ENCODE data around the gene TNFRSF25. TPM values are rescaled to one million over a fixed set of nuclear protein-coding genes. Genes with fewer than 3 reads are reported as not detected.

Gene TNFRSF25
- polyA plus RNA-seq, 1 donor from 2014 or later, result 52.2 TPM

DNA sequence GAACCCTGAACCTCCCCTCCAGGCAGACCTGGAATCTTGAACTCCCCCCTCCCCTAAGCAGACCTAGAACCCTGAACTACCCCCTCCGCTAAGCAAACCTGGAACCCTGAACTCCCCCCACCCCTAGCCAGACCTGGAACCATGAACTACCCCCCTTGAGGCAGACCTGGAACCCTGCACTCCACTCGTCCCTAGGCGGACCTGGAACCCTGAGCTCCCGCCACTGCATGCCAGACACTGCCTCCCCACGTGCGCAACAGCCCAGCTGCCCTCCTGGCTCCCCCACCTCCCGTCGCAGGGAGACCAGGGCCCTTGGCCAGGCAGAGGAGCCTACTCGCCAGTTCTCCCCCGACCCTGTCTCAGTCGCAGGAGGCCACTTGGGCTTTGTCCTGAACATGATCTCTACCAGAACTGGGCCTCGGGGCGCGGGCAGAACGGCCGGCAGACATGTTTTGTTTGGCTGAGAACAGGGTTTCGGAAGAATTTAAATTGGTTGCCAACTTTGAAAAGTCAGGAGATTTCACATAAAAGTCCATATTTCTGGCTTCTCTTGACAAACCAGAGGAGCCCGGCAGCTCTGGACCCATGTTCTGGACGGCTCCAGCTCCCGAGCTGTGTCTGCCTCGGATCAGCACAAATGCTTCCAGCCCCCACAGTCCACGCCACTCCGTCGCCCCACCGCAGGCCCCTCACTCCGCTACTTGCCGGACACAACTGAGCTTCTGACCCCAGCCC lies 34.7 kb upstream of the TNFRSF25 start:
- Histone ChIP-seq H3K9me2 (ENCODE audit: insufficient read depth, low read length) (no peaks in the 10 kb centered on the region), H3K79me2 (replicated peaks; ENCODE audit: insufficient read depth, low read length) (no peaks in the 10 kb centered on the region), H3K9ac (ENCODE audit: low read length) (no peak overlapping the region), H2AFZ (ENCODE audit: low read depth, low read length) (no peak overlapping the region), H3K4me3 (ENCODE audit: low read length) (no peak overlapping the region), H3K36me3 (ENCODE audit: insufficient read depth, low read length) (no peaks in the 10 kb centered on the region), H3K4me2 (ENCODE audit: low read length) (no peak overlapping the region), H3K9me3 (ENCODE audit: low read length) (no peaks in the 10 kb centered on the region), H3K27me3 (ENCODE audit: insufficient read depth, low read depth, low read length) (no peaks in the 10 kb centered on the region), H3F3A (ENCODE audit: insufficient read depth, low read length, poor library complexity, severe bottlenecking) (no peaks in the 10 kb centered on the region), H4K20me1 (ENCODE audit: insufficient read depth) (no peaks in the 10 kb centered on the region), H3K27ac (ENCODE audit: low read length) (no peak overlapping the region)
- TF ChIP-seq EP300 (conservative IDR thresholded peaks at IDR 0.05; ENCODE audit: poor library complexity, severe bottlenecking) (no peak), RAD21 (conservative IDR thresholded peaks at IDR 0.05) (no peak), POLR2AphosphoS5 (IDR thresholded peaks at IDR 0.05) (no peak), MXI1 (conservative IDR thresholded peaks at IDR 0.05; ENCODE audit: poor library complexity, severe bottlenecking) (no peak), EZH2 (IDR thresholded peaks at IDR 0.05; ENCODE audit: borderline replicate concordance, insufficient read depth, low read length, poor library complexity, severe bottlenecking) (no peak), TAF1 (IDR thresholded peaks at IDR 0.05; ENCODE audit: low read depth) (no peak), SMC3 (conservative IDR thresholded peaks at IDR 0.05; ENCODE audit: poor library complexity) (no peak)
- TF ChIP-seq, protein P1, sequence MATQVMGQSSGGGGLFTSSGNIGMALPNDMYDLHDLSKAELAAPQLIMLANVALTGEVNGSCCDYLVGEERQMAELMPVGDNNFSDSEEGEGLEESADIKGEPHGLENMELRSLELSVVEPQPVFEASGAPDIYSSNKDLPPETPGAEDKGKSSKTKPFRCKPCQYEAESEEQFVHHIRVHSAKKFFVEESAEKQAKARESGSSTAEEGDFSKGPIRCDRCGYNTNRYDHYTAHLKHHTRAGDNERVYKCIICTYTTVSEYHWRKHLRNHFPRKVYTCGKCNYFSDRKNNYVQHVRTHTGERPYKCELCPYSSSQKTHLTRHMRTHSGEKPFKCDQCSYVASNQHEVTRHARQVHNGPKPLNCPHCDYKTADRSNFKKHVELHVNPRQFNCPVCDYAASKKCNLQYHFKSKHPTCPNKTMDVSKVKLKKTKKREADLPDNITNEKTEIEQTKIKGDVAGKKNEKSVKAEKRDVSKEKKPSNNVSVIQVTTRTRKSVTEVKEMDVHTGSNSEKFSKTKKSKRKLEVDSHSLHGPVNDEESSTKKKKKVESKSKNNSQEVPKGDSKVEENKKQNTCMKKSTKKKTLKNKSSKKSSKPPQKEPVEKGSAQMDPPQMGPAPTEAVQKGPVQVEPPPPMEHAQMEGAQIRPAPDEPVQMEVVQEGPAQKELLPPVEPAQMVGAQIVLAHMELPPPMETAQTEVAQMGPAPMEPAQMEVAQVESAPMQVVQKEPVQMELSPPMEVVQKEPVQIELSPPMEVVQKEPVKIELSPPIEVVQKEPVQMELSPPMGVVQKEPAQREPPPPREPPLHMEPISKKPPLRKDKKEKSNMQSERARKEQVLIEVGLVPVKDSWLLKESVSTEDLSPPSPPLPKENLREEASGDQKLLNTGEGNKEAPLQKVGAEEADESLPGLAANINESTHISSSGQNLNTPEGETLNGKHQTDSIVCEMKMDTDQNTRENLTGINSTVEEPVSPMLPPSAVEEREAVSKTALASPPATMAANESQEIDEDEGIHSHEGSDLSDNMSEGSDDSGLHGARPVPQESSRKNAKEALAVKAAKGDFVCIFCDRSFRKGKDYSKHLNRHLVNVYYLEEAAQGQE (IDR thresholded peaks at IDR 0.05; ENCODE audit: borderline replicate concordance), result no peak
- TF ChIP-seq, protein P2, sequence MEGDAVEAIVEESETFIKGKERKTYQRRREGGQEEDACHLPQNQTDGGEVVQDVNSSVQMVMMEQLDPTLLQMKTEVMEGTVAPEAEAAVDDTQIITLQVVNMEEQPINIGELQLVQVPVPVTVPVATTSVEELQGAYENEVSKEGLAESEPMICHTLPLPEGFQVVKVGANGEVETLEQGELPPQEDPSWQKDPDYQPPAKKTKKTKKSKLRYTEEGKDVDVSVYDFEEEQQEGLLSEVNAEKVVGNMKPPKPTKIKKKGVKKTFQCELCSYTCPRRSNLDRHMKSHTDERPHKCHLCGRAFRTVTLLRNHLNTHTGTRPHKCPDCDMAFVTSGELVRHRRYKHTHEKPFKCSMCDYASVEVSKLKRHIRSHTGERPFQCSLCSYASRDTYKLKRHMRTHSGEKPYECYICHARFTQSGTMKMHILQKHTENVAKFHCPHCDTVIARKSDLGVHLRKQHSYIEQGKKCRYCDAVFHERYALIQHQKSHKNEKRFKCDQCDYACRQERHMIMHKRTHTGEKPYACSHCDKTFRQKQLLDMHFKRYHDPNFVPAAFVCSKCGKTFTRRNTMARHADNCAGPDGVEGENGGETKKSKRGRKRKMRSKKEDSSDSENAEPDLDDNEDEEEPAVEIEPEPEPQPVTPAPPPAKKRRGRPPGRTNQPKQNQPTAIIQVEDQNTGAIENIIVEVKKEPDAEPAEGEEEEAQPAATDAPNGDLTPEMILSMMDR (IDR thresholded peaks at IDR 0.05; ENCODE audit: poor library complexity, severe bottlenecking), result no peak

DNA sequence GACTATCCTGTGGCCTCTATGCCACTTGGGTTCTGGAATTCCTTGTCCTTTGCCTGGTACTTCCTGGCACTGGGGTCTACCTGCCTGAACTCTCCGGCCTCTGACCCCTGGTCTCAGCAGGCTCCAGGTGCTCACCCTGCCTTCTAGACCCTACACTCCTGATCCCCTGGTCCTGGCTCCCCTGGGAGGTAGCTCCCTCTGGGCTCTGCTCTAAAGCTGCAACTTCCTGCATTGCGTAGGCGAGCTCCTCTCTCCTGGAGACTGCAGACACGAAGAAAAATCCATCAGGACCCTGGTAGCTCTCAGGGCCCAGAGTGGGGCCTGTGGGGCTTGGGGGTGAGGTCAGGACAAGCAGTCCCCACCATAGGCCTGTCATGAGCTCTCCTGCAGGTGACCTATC lies 33.3 kb upstream of the TNFRSF25 start:
- H3K27ac ChIP-seq (ENCODE audit: low read length), result no peak overlapping the region
- H3K4me2 ChIP-seq (ENCODE audit: low read length), result no peak overlapping the region
- H3K9me2 ChIP-seq (ENCODE audit: insufficient read depth, low read length), result no peaks in the 10 kb centered on the region
- no peaks in the 10 kb centered on the region for H4K20me1 ChIP-seq (ENCODE audit: insufficient read depth)
- no peaks in the 10 kb centered on the region for H3K36me3 ChIP-seq (ENCODE audit: insufficient read depth, low read length)
- H3K79me2 ChIP-seq (replicated peaks; ENCODE audit: insufficient read depth, low read length), result no peaks in the 10 kb centered on the region
- H2AFZ ChIP-seq (ENCODE audit: low read depth, low read length), result no peak overlapping the region
- H3K4me3 ChIP-seq (ENCODE audit: low read length), result no peak overlapping the region
- no peak overlapping the region for H3K9ac ChIP-seq (ENCODE audit: low read length)
- H3F3A ChIP-seq (ENCODE audit: insufficient read depth, low read length, poor library complexity, severe bottlenecking), result no peaks in the 10 kb centered on the region
- H3K27me3 ChIP-seq (ENCODE audit: insufficient read depth, low read depth, low read length), result no peaks in the 10 kb centered on the region
- no peak for TF ChIP-seq RAD21 (conservative IDR thresholded peaks at IDR 0.05)
- TF ChIP-seq, protein P1 (IDR thresholded peaks at IDR 0.05; ENCODE audit: borderline replicate concordance), result no peak
- TF ChIP-seq MXI1 (conservative IDR thresholded peaks at IDR 0.05; ENCODE audit: poor library complexity, severe bottlenecking), result no peak
- TF ChIP-seq POLR2AphosphoS5 (IDR thresholded peaks at IDR 0.05), result no peak
- no peak for TF ChIP-seq EP300 (conservative IDR thresholded peaks at IDR 0.05; ENCODE audit: poor library complexity, severe bottlenecking)
- TF ChIP-seq SMC3 (conservative IDR thresholded peaks at IDR 0.05; ENCODE audit: poor library complexity), result no peak
- no peak for TF ChIP-seq EZH2 (IDR thresholded peaks at IDR 0.05; ENCODE audit: borderline replicate concordance, insufficient read depth, low read length, poor library complexity, severe bottlenecking)
- TF ChIP-seq TAF1 (IDR thresholded peaks at IDR 0.05; ENCODE audit: low read depth), result no peak
- TF ChIP-seq, protein P2 (IDR thresholded peaks at IDR 0.05; ENCODE audit: poor library complexity, severe bottlenecking), result no peak
- no peaks in the 10 kb centered on the region for H3K9me3 ChIP-seq (ENCODE audit: low read length)
